HG02678 (cell line): Measurements from ENCODE around the gene CCDC8.
"Not testable (repeated sequence)": the region's sequence is repeated elsewhere in the genome, so short reads cannot be mapped to it uniquely, and the experiment has no call there.

Source experiments
- ATAC-seq: cut with Tn5 transposase; IDR thresholded peaks from one replicate; pipeline ENCODE4 v1.9.1; 2021; ENCODE audit warnings: mild to moderate bottlenecking, moderate library complexity; ENCODE audit not compliant: unreplicated experiment

Gene CCDC8

DNA sequence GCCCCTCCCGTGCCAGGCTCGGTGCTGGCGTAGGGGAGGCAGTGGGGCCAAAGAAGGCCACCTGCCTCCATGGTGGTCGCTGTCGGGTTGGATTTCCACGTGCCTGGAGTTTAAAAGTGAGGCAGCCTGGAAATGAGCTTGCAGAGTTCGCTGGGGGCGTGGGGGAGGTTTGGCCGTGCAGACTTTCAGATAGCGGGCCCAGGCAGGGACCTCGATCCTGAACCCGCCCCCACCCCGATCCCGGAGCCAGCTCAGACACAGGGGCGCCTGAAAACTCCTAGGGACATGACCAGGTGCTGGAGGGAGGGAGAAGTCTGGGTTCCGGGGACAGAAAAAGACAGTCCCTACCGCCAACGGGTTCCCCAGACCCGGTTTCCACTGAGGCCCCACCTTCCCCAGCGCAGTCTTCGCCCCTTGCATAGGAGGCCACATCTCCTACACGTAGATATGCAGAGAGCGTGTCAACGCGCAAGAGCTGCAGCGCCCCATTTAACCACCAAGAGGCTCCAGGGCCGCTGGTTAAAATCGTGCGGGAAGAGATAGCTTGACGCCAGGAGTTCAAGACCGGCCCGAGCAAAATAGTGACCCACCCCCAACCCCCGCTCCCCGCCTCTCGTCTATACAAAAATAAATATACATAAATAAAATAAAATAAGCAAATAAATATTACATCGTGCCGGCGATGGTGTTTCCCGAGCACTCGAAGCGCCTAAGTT lies 8.5 kb downstream of the CCDC8 start:
- ATAC-seq: no peak

- ATAC-seq: no peak
Observed at GRCh38 chr19:46404055-46404752, 9.2 kb downstream of the CCDC8 start.

GRCh38 chr19:46402725-46403124 lies 10.6 kb downstream of the CCDC8 start:
- no peak for ATAC-seq

- ATAC-seq: not testable (repeated sequence)
Observed at GRCh38 chr19:46397801-46398479, 15.4 kb downstream of the CCDC8 start.

GRCh38 chr19:46394402-46394797 lies 19.0 kb downstream of the CCDC8 start:
- ATAC-seq: no peak

DNA sequence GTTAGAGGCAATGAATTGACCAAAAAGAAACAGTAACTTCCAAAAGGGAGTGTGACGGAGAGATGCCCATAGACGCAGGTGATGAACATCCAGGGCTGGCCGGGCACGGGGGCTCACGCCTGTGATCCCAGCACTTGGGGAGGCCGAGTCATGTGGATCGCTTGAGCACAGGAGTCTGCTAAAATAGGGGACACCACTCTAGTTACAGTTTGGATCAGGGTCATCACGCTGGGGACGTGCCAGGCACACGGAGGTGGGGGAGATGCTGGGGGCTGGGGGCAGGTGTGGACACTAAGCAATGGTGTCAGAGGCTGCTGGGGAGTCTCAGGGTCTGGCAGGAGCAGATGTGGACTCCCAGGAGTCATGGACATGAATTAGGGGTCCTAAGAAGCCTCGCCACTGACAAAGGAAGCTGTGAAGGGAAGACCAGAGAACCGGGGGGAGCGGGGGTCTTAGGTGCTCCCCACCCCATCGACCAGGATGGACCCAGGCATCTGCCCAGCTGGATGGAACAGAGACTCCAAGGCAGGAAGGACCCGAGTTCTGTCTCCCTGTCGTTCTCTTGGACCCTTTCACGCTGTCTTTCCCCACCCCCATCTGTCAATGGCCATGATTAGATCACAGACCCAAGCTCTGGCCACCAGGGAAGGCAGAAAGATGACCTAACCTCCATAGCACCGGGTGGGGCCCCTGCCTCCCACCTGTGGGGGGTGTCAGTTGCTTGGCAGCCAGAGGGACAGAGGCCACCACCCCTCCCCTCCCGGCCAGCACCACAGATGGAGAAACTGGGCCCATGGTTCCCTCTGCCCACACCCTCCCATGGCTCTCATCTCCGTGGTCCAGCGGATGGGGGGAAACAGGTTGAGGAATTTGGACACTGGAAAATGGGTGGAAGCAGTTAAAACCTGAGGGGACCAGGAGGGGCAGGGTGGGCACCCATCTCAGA lies 19.6 kb downstream of the CCDC8 start:
- no peak for ATAC-seq

GRCh38 chr19:46392837-46393236 lies 20.5 kb downstream of the CCDC8 start:
- no peak for ATAC-seq

DNA sequence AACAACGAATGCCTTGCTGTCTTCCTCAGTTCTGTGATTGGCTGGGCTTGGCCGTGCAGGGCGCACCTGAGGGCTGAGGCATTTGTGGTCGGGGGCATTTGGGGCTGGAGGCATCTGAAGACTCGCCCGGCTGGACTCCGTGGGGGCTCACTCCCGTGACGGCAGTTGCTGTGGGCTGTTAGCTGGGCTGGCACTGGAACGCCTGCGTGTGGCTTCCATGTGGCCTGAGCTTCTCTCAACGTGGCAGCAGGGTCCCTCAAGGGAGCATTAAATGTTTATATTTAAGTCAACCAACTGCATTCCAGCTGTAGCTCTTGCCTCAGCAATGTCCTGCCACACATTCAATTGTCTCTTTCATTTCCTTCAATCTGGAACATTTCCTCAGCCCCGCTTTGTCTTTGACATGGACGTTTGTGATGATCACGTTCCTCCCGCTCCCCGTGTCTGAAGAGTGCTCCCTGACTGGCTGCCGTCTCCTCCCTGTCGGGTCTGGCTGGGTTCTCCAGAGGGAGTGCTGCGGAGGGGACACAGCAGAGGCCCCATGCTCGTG lies 21.0 kb downstream of the CCDC8 start:
- ATAC-seq: no peak

DNA sequence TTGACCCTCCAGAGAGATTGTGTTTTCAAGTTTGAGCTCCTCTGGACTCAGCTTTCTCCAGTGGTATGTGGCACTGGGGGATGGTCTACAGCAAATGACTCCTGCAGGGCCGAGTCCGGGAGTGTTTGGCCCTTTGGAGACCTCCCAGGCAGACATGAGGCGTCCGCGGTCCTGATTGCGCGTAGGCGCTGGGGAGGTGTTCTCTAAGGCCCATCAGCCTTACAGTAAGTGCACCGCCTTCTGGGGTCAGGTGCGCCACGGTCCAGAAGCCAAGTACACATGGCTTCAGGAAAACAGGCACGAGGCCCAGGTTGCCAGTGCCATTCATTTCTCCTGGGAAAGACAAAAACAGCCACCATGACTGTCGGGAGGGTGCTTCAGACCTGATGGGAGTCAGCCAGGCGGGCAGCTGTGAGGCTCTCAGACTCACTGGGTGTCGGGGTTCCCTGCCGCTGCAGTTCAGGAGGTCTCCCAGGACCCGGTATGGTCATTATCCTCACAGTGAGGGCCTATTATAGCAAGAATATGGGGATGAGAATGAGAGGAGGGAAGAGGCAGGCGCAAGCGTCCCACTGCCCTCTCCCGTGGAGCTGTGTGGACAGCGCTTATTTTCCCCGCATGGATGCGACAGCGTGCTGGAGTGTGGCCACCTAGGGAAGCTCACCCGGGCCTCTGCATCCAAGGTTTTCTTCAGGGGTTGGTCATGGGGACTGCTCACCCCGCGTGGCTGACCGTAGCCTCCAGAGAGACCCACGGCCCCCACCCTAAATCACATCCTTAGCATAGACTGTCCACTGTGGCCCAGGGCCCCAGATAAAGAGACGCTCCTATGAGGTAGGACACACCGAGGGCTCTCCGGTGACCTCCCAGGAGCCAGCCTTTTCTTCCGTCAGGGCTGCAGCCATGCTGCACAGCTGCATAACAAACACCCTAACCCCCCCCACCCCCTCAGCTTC lies 21.8 kb downstream of the CCDC8 start:
- no peak for ATAC-seq

DNA sequence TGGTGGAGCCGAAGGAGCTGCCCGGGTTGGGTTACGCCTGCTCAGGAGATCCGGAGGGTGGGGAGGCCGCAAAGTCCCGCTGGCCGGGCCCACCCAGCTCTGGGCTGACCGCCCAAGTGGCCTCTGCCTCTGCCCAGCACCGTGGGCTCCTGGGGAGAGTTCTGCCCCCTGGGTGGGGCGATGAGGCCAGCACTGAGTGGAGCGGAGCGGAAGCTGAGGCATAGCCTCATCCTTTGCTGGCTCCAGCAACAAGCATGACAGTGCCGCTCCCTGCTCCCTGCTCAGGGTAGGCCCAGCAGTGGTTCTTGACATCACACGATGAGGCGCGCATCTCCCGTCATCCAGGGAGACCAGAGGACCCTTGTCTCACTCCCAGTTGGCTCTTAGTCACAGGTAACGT lies 22.5 kb downstream of the CCDC8 start:
- no peak for ATAC-seq

GRCh38 chr19:46390121-46390858 lies 23.1 kb downstream of the CCDC8 start:
- ATAC-seq: no peak

- no peak for ATAC-seq
Observed at GRCh38 chr19:46388311-46389095, 24.9 kb downstream of the CCDC8 start.

GRCh38 chr19:46387713-46388130 lies 25.6 kb downstream of the CCDC8 start:
- ATAC-seq: no peak

GRCh38 chr19:46386996-46387712 lies 26.2 kb downstream of the CCDC8 start:
- no peak for ATAC-seq

GRCh38 chr19:46386151-46386550 lies 27.2 kb downstream of the CCDC8 start:
- no peak for ATAC-seq

- ATAC-seq: no peak
Observed at GRCh38 chr19:46385636-46386035, 27.7 kb downstream of the CCDC8 start.

GRCh38 chr19:46384396-46384795 lies 29.0 kb downstream of the CCDC8 start:
- no peak for ATAC-seq
